Stimulated activated CD8-positive, alpha-beta memory T cell treated with anti-CD3 and anti-CD28 coated beads, Interleukin-12 subunit alpha, Interleukin-12 subunit beta, amount 100 ng/mL, for 1 hour (primary cell): ENCODE measurements around the gene BAG5.
"Not testable (repeated sequence)": the region's sequence is repeated elsewhere in the genome, so short reads cannot be mapped to it uniquely, and the experiment has no call there.

Experiments
- DNase-seq: peaks from one replicate; pipeline ENCODE4 v3.0.0-alpha.2; 2020; ENCODE audit warnings: low read depth

The BAG5 gene

DNA sequence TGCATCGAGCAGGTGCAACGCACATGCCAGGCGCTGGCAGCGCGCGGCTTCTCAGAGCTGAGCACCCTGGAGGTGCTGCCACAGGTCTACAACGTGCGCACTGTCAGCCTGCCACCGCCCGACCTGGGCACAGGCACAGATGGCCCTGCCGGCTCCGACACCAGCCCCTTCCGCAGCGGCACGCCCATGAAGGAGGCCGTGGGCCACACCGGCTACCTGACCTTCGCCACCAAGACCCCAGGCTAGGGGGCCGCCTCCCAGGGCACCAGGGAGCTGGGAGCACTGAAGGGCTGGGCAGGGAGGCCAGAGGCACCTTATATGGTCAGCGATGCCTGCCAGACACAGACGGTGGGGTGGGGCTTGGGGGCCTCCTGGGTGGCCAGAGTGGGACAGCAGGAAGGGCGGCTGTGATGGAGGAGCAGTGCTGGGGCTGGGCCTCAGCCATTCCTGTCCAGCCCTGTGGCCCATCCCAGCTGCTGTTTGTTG, 27.8 kb downstream of the BAG5 start:
- no peak for DNase-seq

DNA sequence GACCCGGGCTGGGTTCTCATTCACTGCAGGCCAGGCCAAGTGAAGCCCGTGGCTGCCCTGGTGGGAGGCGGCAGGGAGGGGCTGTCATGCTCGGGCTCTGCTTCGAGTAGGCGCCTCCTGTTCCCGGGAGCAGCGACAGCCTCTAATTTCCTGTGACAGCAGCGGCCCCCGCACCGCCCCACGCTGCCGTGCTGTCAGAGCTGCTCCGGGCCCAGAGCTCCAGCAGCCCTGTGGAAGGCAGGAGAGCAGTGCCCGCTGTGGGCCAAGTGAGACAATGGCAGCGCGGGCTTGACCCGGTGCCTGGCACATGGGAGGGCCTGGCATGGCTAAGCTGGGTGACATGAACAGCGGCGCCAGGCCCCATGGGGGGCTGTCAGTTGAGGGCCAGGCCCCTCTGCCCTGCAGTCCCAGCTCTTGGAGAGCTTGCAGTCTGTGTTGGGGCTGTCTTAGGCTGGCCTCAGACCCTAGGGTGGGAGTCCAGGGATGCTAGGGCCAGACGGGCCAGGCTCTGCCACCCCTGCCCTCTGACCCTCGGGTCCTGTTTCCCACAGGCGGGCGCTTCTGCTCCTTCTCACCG, 28.4 kb downstream of the BAG5 start:
- DNase-seq = no peak

DNA sequence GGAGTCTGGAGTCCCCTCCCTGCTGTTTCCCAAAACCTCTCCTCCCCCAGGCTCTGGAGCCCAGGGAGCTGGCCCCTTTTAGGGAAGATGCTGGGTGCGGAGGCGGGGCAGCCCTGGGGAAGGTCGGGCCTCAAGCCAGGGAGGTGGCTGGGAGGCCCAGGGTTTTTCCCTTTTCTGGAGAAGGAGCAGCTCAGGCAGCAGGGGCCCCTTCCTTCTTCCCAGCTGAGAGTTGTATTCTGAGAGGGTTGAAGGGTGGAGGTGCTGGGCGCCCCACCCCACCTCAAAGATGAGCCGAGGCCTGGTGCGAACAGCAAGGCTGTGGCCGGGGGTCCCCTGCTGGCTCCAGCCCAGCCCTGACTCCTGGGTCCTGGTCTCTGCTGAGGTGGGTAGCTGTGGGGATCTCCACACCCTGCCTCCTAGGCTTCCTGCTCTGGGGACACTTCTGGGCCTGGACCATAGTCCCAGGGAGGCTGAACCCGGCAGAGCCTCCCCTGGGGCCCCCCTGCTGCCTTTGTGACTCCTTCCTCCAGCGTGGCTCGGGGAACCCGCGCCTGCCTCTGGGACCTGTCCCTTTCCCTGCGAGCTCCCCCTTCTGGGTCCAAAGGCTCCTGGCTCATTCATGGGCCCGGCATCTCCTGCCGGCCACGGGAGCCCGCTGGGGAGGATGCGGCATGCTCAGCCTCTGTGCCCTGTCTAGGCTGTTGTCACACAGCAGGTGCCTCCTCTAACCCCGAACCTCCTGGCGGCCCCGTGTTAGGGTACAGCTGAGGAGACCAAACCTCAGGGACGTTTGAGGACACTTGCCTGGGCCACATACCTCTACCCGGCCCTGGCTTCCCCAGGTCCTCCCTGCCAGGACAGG, 29.1 kb downstream of the BAG5 start:
- no peak for DNase-seq

DNA sequence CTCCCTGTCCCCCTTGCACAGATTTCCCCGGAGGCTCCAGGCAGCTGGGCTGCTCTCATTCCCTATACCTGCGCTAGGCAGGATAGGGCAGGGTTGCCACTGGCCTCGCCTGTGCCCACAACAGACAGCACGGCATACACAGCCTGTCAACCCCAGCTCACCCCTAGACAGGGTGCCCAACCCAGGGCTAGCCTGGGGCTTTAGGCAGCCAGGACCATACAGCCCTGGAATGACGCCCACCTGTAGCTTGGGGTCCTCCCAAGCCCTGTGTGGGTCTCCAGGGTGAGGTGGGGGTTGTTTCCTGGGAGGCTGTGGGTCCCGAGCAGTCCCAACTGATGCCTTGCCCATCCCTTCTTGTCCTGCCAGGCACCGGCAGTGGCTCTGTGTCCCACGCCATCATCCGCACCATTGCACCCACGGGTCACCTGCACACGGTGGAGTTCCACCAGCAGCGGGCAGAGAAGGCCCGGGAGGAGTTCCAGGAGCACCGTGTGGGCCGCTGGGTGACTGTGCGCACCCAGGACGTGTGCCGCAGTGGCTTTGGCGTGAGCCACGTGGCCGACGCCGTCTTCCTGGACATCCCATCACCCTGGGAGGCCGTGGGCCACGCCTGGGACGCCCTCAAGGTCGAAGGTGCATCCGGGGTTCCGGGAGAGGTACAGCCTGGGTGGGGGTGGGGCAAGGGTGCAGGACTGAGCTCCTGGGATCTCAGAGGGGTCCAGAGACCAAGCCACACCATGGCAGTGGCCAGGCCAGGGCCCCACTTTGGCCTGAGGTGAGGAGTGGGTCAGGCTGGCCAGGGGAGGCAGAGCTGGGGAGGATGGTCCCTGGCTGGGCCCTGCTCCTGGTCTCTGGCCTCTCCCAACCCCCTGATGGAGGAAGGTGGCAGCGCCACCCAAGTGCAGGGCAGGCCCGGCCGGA, 30.0 kb downstream of the BAG5 start:
- DNase-seq = no peak

DNA sequence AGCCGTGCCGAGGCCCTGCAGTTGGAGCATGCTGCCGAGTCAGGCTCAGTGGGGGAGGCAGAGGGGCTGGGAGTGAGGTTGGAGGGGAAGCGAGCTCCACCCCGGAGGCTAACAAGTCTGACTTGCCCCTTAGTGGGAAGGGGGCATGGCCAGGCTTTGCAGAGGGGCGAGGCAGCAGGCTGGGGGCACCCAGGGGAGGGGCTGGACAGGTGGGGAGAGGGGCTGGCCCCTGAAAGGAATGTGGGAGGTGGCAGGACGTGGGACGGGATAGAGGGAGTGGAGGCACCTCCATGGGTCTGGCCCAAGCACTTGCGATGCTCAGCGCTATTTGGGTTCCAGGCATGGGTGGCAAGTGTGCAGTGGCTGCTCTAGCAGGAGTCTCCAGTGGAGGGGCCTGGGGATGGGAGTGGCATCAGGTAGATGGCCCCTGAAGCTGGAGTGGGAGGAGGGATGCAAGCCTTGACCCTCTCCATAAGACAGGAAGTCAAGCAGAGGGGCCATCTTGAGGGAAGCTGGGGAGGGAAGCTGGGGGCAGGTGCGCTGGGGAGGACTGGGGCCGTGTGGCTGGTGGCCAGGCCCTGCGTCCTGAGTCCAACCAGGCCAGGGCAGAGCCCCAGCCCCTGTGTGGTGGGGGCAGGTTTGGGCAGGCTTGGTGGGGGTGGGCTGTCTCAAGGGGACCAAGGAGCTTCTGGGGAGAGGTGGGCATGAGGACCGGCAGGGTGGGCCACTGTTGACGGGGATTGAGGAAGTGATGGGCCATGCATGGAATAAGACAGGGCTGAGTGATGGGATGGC, 30.8 kb downstream of the BAG5 start:
- DNase-seq = no peak

DNA sequence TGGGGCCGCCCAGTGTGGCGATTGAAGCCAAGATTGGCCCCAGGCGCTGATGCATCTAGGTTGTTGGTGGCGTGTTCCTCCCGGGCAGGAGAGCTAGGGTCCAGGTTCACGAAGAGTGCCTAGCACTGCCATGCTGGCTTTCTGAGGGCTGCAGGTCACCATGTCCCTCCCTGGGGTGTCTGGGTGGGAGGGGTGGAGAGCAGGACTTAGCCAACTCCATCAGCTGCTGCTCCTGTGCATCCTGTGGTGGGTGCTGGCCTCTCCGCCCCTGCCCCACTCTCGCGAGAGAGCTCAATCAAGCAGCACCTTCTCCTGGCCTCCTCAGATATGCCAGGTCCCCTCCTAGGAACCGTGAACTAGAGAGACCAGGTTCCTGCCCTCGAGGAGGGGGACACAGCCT, 31.6 kb downstream of the BAG5 start:
- no peak for DNase-seq

DNA sequence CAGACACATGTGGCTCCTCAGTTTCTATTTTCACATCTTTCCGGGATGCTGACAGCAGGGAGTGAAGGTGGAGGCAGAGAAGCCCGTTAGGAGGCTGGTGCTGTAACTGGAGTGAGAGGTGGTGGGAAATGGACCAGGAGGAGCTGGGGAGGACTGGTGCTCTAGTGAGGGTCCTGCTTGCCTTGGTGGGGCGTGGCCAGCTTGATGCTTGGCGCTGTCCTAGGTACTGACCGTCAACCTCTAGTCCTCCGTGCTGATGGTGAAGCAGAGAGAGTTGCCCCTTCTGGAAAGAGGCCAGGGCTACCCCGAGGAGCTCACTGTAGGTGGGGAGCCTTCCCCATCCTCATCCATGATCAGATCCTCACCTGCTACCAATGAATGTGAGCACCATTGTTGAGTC, 32.1 kb downstream of the BAG5 start:
- no peak for DNase-seq

DNA sequence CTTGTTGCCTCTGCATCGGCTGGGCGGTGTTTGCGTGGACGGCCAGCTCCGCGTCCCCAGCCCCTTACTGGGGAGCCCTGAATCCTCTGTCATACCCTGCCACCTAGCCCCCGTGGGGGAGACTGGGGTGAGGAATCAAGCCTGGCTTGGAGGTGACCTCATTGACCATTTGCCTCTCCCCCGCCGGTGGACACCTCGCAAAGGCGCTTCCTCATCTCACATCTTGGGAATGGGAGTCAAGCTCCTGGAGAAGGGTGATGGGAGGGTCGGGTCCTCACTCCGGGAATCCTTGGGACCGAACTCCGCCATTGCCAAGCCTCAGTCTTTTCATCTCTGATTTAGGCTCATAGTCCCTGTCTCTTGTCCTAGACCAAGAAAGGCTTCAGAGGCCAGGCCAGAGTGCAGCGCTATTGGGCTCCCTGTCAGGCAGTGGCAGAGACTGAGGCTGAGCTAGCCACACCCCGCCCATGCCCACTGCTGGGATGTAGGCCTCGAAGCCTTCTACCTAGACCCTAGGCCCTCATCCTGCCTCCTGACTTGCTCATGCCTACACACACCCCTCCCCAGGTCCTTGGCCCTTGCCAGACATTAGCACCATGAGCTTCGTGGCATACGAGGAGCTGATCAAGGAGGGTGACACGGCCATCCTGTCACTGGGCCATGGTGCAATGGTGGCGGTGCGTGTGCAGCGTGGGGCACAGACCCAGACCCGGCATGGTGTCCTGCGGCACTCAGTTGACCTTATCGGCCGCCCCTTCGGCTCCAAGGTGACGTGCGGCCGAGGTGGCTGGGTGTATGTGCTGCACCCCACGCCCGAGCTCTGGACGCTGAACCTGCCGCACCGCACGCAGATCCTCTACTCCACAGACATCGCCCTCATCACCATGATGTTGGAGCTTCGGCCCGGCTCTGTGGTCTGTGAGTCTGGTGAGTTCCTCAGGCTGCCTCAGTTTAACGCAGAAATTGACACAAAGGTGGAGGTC, 32.8 kb downstream of the BAG5 start:
- DNase-seq = no peak

DNA sequence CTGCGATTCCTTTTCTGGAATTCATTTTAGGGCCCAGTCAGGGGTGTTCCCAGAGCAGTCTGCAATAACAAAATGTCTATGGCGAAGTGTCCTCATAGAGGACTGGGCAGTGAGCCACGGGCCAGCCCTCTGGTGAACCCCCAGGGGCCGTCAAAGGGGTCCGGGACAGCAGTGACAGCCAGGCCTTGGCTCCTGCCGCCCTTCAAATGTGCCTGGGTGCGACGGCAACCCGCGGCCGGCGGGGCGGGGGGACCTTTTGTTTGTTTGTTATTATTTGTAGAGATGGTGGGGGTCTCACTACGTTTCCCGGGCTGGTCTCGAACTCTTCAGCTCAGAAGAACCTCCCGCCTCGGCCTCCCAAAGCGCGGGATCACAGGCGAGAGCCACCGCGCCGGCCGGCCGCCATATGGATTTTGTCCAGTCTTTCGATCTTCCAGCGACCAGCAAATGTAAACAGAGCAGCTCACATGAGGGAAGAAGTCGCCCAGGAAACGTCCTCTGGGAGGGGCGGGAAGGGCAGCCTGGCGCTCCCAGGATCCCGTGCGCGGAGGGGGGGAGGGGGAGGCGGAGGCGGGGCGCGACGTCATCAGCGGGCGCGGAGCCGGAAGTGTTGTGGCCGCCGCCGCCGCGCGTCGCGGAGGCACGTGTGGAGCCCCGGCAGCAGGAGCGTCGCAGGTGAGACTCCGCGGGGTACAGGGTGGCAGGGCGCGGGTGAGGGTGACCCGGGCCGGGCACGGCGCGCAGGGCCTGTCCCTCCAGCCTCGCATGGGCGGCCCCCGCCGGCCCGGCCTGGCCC, 33.7 kb downstream of the BAG5 start, which contains the start of gene TRMT61A:
Gene TRMT61A, plus strand, starts transcription at position 610 of the 796 bp plus-strand sequence. CDS start 783 bp downstream, outside the sequence.
- peak; percentile 60 for DNase-seq

DNA sequence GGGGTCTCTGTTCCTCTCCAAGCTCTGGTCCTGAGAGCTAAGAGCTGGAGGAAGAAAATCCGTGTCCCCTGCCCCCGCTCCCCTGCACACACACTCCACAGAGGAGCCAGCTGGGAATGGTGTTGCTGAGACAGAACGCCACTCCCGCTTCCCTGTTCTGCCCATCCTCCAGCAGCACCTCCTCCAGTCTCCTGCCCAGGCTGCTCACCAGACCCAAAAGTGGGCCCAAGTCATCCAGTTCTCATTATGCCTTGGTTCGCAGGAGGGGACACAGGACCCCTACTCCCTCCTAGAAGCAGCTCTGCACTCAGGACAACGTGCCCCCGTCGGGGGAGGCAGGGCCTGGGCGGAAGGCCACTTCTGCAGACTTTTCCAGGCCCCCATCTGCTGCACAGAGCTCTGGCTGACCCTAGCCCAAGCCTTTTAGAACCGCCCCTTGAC, 34.3 kb downstream of the BAG5 start:
- no peak for DNase-seq

DNA sequence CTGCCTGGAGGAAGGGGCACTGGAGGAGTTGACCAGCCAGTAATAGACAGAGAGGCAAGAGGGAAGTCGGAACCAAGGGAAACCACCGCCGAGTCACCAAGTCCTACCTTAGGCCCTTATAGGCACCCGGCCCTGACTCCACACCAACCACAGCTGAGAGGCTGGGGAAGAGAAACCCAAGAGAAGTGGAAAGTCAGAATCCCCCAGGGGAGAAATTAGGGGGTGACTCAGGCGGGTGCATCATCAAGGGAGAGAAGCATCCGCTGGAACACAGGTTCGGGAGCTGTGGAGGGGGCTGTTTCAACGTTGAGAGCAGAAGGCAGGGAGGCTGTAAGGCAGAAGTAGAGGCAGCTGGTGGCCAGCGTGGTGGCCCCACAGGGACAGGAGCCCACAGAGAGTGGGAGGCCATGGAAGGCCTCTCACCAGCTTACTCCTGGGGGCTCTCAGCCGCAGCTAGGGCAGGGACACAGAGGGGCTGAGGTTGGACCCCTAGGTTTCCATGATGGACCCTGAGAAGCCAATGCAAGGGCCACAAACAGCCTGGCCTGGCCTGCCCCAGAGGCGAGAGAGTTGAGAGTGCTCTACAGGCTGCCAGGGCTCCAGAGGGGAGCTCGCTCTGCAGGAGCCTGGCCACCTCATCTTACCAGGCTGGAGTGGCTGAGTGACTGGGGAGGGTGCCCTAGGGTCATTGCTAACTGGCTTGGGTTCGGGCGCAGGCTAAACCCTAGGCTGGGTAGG, 34.9 kb downstream of the BAG5 start:
- no peak for DNase-seq

DNA sequence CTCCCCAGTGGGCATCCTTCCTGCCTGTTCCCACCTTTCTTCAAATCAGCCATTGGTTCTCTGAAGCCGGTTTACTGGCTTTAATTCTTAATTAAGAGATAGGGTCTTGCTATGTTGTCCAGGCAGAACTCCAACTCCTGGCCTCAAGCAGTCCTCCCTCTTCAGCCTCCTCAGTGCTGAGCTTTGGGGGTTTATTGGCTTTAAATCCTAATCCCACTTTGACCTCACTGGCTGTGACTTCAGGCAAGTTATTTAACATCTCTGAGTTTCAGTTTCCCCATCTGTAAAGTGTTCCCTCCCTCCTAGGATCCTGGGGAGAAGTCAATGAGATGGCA, 35.6 kb downstream of the BAG5 start:
- no peak for DNase-seq

DNA sequence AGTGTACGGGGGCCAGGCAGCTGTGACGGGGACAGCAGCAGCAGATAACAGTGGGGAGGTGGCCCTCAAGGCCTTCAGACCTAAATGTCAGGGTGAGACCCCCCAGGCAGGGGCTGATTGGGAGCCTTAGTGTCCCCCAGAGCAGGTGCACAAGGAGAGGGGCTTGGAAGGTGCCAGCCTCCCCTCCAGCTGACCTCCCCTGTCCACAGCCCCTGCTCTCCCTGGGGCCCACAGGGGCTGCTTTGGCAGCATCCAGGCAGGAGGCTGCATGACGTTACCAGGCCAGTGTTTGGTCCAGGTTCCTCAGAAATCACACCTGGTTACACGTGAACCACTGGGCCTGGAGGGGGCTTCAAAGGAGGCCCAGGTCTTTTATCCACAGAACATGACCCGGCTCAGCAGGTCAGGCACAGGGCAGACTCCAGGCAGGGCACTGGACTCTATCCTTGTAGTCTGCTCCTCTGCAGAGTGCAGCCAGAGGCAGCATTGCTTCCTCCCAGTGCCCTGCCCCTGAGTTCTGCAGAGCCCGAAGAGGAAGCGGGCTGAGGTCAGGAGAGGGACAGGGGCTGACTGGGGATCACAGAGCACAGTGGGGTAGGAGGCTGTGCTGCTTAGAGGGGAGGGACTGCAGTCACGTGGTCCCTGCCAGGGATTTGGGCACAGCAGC, 36.1 kb downstream of the BAG5 start:
- DNase-seq = no peak

DNA sequence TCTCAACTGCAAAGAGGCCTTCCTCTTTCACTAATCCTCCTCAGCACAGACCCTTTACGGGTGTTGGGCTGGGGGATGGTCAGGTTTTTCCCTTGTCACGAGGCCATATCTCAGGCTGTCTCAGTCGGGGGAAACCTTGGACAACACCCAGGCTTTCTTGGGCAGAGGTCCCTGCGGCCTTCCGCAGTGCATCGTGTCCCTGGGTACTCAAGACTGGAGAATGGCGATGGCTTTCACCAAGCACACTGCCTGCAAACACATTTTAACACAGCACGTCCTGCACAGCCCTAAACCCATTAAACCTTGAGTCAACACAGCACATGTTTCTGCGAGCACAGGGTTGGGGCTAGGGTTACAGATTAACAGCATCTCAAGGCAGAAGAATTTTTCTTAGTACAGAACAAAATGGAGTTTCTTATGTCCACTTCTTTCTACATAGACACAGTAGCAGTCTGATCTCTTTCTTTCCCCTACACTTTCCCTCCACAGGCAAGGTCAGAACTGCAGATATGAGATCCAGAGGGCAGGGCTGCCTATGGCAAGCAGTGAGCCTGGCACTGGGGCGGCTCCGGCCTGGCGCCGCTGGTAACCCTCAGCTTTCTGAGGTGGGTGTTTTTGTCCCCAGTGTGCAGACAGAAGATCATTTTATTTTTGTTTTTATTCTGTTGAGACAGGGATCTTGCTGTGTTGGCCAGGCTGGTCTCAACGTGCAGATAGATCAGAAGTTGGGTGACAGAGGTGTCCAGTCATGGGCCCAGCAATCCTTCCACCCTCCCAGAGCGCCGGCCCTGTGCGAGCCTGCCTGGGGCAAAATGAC, 36.8 kb downstream of the BAG5 start:
- DNase-seq = not testable (repeated sequence)

DNA sequence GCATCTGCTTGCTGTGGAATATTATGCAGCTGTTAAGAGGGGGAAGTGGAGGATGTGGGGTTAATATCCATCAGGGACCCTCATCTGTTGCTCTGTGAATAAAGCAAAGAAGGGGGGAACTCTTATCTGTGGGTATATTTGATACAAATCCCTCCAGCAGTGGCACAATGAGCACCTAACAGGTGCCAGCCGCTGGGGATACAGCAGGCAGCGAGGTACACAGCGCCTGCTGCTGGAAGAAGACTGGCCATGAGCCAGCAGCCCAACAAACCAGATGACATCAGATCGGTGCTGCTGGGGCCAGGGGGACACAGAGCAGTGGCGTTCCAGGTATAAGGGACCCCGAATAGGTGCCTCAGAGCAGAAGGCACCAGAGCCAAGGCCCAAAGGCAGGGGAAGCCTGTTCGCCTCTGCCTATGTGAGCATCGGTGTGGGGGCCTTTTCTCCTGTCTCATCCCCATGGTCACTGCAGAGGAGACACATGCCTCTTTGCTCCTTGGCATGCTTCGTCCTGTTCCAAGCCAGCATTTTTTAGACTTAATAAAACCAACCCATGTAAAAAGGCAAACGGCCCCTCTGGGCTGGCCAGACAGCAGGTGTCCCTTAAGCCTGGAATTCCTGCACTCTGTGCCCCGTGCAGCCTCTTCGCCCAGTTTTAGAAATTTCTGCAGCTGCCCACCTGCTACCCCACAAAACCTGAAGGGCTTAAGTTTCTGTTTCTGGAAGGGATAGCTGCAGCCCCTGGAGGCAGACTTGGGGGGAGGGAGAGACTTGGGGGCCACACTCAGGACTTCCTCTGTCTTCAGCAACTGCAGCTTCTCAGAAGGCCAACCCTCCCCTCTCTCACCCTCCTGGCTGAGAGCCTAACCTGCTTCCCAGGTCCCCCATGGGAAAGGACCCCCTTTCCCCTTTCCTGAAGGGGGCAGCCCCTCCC, 38.2 kb downstream of the BAG5 start:
- DNase-seq = no peak

DNA sequence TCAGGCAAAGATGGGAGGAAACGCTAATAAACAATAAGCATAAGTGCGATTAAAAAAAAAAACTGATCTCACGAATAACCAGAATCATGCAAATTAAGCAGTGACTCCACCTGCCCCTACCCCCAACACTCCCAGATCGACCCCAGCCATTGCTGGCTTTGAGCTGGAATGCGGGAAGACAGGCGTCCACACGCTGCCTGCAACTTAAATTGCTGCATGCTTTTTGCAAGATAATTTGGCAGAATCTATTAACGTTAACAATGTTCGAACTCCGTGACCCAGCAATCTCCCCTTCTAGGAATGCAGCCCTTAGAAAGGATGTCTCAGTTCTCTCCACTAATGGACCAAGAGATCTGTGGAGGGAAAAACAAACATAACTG, 38.9 kb downstream of the BAG5 start:
- no peak for DNase-seq
